Amygdala (tissue), 56 donors: ENCODE data around the gene TRIM46.
"Not testable (repeated sequence)": the region's sequence is repeated elsewhere in the genome, so short reads cannot be mapped to it uniquely, and the experiment has no call there.

Experiments used
- DNase-seq, 56 donors: peaks; one replicate each; lab custom pipeline; 2025; lab: John Stamatoyannopoulos, UW

Gene TRIM46

GRCh38 chr1:155184835-155185782 lies 11.5 kb downstream of the TRIM46 start:
- no peak for DNase-seq

GRCh38 chr1:155185783-155186066 lies 12.1 kb downstream of the TRIM46 start:
- no peak for DNase-seq

GRCh38 chr1:155186067-155186793 lies 12.6 kb downstream of the TRIM46 start:
- no peak for DNase-seq

- DNase-seq = no peak
Observed at GRCh38 chr1:155186794-155187455, 13.3 kb downstream of the TRIM46 start.

- no peak for DNase-seq
Observed at GRCh38 chr1:155187456-155187891, 13.8 kb downstream of the TRIM46 start.

GRCh38 chr1:155188268-155188667 lies 14.6 kb downstream of the TRIM46 start:
- DNase-seq = no peak

GRCh38 chr1:155189926-155190325 lies 16.3 kb downstream of the TRIM46 start:
- not testable (repeated sequence) for DNase-seq

- no peak for DNase-seq
Observed at GRCh38 chr1:155191904-155192303, 18.3 kb downstream of the TRIM46 start.

- DNase-seq = peak in 1 of 56 donors; percentile 65
Observed at GRCh38 chr1:155192346-155193274, 19.0 kb downstream of the TRIM46 start.

GRCh38 chr1:155193275-155193990 lies 19.8 kb downstream of the TRIM46 start:
- peak in 47 of 56 donors; percentile 14 to 77 (median 52) for DNase-seq

- DNase-seq = not testable (repeated sequence)
Observed at GRCh38 chr1:155193991-155194240, 20.3 kb downstream of the TRIM46 start.

GRCh38 chr1:155195201-155196102 lies 21.8 kb downstream of the TRIM46 start:
- DNase-seq = peak in 1 of 56 donors; percentile 55

GRCh38 chr1:155196103-155196892 lies 22.6 kb downstream of the TRIM46 start:
- DNase-seq = peak in 42 of 56 donors; percentile 15 to 88 (median 56)

- peak in 13 of 56 donors; percentile 11 to 68 (median 40) for DNase-seq
Observed at GRCh38 chr1:155196893-155197638, 23.4 kb downstream of the TRIM46 start.

GRCh38 chr1:155197901-155198546 lies 24.4 kb downstream of the TRIM46 start:
- DNase-seq = no peak

GRCh38 chr1:155198547-155198906 lies 24.9 kb downstream of the TRIM46 start:
- no peak for DNase-seq
